Left ventricle myocardium inferior (tissue), 1 donor: Measurements from ENCODE around the gene ATXN1. TPM values are rescaled to one million over a fixed set of nuclear protein-coding genes. Genes with fewer than 3 reads are reported as not detected.

Experiments used
- DNase-seq: peaks from one replicate; pipeline ENCODE4 v3.0.0-alpha.2; 2020
- H3K27ac ChIP-seq: fragments of 200-600 bp; replicated peaks from 2 replicates; pipeline ENCODE4 v1.8.0; 2021
- H3K27me3 ChIP-seq: fragments of 200-600 bp; 2 replicates; pipeline ENCODE4 v1.8.0; 2021; ENCODE audit warnings: low read depth
- H3K36me3 ChIP-seq: fragments of 200-600 bp; 2 replicates; pipeline ENCODE4 v1.8.0; 2021
- H3K4me1 ChIP-seq: fragments of 200-600 bp; 2 replicates; pipeline ENCODE4 v1.8.0; 2021
- H3K4me3 ChIP-seq: fragments of 200-600 bp; 2 replicates; pipeline ENCODE4 v1.8.0; 2021; ENCODE audit warnings: mild to moderate bottlenecking, moderate library complexity
- H3K9me3 ChIP-seq: fragments of 200-600 bp; replicated peaks from 2 replicates; pipeline ENCODE4 v1.8.0; 2021
- intact Hi-C: fragments of 100-400 bp; cut with micrococcal nuclease; formaldehyde crosslinking; loops from one replicate; pipeline ENCODE4 v1.11.0; 2022
- total RNA-seq: library from RNA; stranded (reverse); fragmentation: NEBNext Ultra II Directional; extraction: Animal tissue kit (Norgen Biotek cat#: 25700); gene quantifications from one replicate; pipeline ENCODE4 v1.2.1, GENCODE V29; 2021
- TF ChIP-seq, protein P1 (sequence below): fragments of 200-600 bp; IDR thresholded peaks from 2 replicates; pipeline ENCODE4 v1.8.0; 2021; ENCODE audit warnings: antibody characterized with exemption, mild to moderate bottlenecking, borderline replicate concordance
- donor health status: DM: no; HTN: yes; CAD: no; lungs with severe emphysema.

The ATXN1 gene
- total RNA-seq, 1 donor from 2014 or later, result 41.5 TPM

DNA sequence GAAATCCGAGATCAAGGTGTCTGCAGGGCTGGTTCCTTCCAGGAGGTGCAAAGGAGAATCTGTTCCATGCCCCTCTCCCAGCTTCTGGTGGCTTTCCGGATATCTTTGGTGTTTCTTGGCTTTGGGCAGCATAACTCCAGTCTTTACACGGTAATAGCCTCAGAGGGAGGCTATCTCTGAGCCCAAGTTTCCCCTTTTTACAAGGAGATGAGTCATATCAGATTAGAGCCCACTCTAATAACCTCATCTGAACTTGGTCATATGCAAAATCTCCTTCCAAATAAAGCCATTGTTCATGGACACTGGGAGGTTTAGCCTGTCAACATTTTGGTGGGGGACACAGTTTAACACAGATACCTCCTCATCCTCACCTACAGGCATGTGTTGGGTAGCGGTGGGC lies 213.7 kb downstream of the ATXN1 start:
- intact Hi-C loops, result no loop called here
- H3K36me3 ChIP-seq, result no peaks in the 10 kb centered on the region
- H3K27ac ChIP-seq, result no peak overlapping the region
- H3K9me3 ChIP-seq, result no peaks in the 10 kb centered on the region
- H3K27me3 ChIP-seq, result no peaks in the 10 kb centered on the region
- H3K4me1 ChIP-seq, result peaks cover 32% of the 10 kb centered on the region
- TF ChIP-seq, protein P1, sequence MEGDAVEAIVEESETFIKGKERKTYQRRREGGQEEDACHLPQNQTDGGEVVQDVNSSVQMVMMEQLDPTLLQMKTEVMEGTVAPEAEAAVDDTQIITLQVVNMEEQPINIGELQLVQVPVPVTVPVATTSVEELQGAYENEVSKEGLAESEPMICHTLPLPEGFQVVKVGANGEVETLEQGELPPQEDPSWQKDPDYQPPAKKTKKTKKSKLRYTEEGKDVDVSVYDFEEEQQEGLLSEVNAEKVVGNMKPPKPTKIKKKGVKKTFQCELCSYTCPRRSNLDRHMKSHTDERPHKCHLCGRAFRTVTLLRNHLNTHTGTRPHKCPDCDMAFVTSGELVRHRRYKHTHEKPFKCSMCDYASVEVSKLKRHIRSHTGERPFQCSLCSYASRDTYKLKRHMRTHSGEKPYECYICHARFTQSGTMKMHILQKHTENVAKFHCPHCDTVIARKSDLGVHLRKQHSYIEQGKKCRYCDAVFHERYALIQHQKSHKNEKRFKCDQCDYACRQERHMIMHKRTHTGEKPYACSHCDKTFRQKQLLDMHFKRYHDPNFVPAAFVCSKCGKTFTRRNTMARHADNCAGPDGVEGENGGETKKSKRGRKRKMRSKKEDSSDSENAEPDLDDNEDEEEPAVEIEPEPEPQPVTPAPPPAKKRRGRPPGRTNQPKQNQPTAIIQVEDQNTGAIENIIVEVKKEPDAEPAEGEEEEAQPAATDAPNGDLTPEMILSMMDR, result no peak
- no peak for DNase-seq
- H3K4me3 ChIP-seq, result no peak overlapping the region

DNA sequence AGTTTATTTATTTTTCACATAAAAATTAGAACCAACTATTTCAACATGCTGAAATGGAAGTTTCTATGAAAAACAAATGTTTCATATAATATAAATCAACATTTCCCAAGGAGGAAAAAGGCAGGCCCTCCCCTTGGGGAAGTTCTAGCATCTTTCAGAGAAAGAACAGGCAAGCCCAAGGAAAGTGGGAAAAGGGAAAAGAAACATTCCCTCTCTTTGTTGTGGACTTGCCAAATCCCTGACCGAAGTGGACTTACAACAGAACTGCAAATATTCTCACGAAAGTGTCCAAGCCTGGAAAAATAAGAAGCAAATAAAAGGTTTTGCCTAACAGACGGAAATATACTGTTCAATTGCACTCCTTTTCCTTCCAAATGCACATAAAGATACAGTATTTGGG lies 214.4 kb downstream of the ATXN1 start:
- Histone ChIP-seq H3K4me3 (no peak overlapping the region), H3K36me3 (no peaks in the 10 kb centered on the region), H3K4me1 (peaks cover 39% of the 10 kb centered on the region), H3K9me3 (no peaks in the 10 kb centered on the region), H3K27ac (no peak overlapping the region), H3K27me3 (no peaks in the 10 kb centered on the region)
- intact Hi-C loops, result no loop called here
- DNase-seq, result no peak
- TF ChIP-seq, protein P1, result no peak

DNA sequence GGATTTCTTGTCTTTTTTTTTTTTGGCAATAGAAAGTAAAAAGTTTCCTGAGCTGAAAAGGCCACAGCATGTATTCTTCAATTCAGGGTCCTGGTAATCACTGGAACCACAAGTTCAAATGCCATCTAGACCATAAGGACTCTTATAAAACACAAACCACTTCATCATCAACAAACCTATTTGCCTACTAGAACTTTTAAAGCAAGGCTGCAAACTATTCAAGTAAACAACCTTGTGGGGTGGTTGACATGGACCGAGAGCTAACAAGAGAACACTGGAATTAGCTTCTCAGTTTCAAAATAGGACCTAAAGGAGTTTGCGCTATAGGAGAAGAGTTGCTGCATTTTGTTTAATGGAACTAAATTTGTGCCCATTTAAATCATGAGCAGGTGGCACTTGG lies 215.9 kb downstream of the ATXN1 start:
- Histone ChIP-seq H3K9me3 (no peaks in the 10 kb centered on the region), H3K27ac (peak overlapping the region; percentile 86), H3K27me3 (no peaks in the 10 kb centered on the region), H3K4me1 (peaks cover 51% of the 10 kb centered on the region), H3K36me3 (no peaks in the 10 kb centered on the region), H3K4me3 (no peak overlapping the region)
- intact Hi-C loops, result no loop called here
- TF ChIP-seq, protein P1, result no peak
- DNase-seq, result no peak

DNA sequence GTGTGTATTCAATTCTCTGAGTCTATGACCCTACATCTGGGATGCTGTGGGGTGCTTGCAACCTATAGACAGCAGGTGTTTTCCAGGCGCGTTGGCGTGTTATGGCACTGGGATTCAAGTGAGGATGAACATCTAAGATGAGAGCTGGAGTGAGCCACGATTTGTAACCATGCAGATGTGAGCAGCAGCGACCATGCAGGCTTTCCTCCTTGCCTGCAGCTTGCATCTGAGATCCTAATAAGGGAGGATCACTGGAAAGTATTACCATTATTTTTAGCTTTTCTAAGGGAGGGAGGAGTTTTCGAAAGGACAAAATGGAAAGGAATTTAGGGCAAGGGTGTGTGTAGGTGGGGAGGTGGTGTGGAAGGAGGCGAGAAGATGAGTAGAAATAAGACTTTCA lies 216.7 kb downstream of the ATXN1 start:
- Histone ChIP-seq H3K4me1 (peaks cover 51% of the 10 kb centered on the region), H3K4me3 (peak overlapping the region; percentile 34), H3K36me3 (no peaks in the 10 kb centered on the region), H3K27ac (peak overlapping the region; percentile 86), H3K27me3 (no peaks in the 10 kb centered on the region), H3K9me3 (no peaks in the 10 kb centered on the region)
- TF ChIP-seq, protein P1, result no peak
- DNase-seq, result no peak
- intact Hi-C loops, result no loop called here

DNA sequence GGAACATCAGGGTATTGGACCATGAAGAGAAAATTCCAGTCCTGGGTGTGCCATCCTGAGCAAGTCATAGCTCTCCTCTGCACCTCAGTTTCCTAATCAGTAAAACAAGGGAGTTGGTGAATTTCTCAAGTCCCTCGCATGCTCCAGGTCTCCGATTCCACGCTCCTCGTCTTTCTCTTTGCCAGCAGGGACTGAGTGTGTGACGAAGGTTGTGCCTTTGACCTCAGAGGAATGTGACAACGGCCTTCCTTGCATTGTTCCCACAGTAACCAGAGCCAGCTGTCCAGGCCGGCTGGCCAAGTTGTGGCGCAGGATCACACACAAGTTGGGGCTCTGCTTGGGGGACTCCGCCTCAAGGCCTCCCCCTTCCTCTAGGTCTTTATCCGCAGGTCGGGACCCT lies 217.3 kb downstream of the ATXN1 start:
- H3K27me3 ChIP-seq, result no peaks in the 10 kb centered on the region
- TF ChIP-seq, protein P1, result no peak
- peaks cover 51% of the 10 kb centered on the region for H3K4me1 ChIP-seq
- H3K4me3 ChIP-seq, result peak overlapping the region; percentile 34
- intact Hi-C loops, result no loop called here
- peak; percentile 56 for DNase-seq
- H3K9me3 ChIP-seq, result no peaks in the 10 kb centered on the region
- no peaks in the 10 kb centered on the region for H3K36me3 ChIP-seq
- H3K27ac ChIP-seq, result peak overlapping the region; percentile 86

DNA sequence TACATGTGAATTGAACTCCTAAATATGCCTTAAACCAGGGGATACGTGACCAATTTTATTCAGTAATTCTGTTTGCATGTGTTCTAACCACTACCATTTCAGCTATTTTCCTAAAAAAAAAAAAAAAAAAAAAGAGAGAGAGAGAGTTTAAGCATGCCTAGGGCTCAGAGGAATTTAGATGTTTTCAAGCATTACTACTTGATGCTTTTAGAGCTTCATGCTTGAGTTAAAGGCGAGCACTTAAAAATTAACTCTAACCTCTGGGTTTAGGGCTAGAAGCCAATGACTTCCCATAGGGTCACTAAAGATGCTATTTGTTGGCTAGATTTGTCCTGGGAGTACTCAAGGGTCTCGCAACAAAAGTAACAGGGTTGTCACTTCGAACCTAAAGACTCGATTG lies 217.7 kb downstream of the ATXN1 start:
- Histone ChIP-seq H3K27me3 (no peaks in the 10 kb centered on the region), H3K27ac (peak overlapping the region; percentile 86), H3K36me3 (no peaks in the 10 kb centered on the region), H3K4me3 (no peak overlapping the region), H3K9me3 (no peaks in the 10 kb centered on the region), H3K4me1 (peaks cover 51% of the 10 kb centered on the region)
- intact Hi-C loops, result no loop called here
- no peak for DNase-seq
- TF ChIP-seq, protein P1, result no peak
